Embryonic facial prominence (tissue), 1 donor: Measurements from ENCODE around the gene SIAH3.
"Not testable (repeated sequence)": the region's sequence is repeated elsewhere in the genome, so short reads cannot be mapped to it uniquely, and the experiment has no call there.

Source experiments
- DNase-seq: peaks from one replicate; pipeline ENCODE4 v3.0.0-alpha.2; 2016; ENCODE audit errors: extremely low spot score

The SIAH3 gene, protein sequence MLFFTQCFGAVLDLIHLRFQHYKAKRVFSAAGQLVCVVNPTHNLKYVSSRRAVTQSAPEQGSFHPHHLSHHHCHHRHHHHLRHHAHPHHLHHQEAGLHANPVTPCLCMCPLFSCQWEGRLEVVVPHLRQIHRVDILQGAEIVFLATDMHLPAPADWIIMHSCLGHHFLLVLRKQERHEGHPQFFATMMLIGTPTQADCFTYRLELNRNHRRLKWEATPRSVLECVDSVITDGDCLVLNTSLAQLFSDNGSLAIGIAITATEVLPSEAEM

DNA sequence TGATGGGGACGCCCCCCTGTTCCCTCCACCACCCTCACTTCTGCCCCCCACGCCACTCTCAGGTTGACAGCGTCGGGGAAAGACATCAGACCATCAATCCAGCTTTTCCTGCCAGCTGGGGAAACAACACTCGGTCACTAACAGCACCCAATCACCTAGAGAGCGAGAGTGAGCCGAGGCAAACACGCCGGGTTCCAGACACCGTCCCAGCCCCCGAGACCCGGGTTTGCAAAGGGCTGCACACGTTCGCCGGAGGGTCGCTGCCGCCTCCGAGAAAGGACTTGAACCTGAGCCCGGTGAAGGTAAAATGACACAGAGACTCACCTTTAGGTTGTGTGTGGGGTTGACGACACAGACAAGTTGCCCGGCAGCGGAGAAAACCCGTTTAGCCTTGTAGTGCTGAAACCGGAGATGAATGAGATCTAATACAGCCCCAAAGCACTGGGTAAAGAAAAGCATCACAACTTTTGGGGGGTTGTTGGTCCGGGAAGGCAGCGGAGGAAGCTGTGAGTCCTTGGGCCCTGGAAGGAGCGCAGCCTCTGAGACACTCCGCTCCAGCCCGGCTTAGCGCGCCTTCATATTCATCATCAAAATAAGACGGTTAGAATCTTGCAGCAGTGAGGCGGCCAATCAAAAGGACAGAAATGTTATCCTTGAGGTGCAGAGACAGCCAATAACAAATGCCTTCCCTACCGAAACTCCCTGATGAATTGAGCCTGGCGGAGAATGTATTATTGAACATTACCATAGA, at the start of gene SIAH3:
Gene SIAH3, minus strand, starts transcription at position 583 of the 751 bp plus-strand sequence. Its CDS starts 124 bp downstream, at position 459.
- DNase-seq, result no peak

DNA sequence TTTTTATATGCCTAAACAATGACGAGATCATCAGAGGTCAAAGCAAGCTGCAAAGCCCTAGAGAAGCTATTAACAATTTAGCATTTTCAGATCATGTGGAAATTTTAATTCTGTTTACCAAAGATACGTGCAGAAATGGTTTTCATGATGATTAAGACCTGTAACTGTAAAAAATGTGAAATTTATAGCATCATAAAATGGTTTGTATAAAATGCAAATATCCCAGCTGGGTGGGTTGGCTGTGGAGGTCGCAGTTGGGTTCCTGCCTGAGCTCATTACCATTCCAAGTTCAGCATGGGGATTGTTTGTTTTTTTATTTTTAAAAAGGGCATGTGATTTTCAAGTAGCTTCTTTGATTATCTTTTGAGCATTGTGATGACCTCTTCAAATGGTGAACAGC, 47.9 kb upstream of the SIAH3 start:
- DNase-seq, result no peak

GRCh38 chr13:45897562-45897961, 46.0 kb upstream of the SIAH3 start:
- DNase-seq, result no peak

DNA sequence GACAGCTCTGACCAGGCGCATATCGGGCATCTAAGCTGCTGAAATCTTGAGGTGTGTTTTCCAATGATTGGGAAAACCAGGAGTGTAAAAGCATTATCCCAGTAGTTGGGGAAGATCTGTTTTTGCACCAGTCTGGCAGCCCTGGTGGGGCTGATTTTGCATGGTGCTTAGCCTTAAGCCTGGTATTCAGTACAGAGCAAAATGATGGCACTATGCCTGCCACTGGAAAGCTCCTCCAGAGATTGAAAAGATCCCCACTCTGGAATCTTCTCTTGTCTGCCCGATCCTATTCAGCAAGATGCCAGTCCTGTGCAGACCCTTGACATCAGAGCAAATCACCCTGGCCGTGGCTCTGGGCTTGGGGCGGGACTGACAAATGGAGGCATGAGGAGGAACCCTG, 44.7 kb upstream of the SIAH3 start:
- DNase-seq, result no peak

DNA sequence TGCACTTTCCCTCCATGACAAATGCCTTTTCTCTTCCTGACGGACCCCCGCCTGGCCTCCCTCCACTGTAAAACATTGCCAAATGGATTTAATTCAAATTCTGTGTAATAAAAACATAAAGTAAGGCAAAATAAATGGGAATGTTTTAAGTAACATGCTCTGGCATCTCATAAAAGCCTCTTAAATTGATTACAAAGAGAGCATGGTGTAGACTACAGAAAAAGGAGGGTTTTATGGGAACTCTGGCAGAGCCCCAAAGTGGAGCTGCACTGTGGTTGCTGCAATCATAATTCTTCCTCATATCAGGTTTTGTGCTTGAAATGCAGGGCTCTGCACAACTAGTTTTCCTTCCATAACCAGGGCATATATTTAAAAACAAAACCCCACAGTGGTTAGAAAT, 44.3 kb upstream of the SIAH3 start:
- DNase-seq, result peak; percentile 50

- no peak for DNase-seq
These were observed 41.0 kb upstream of the SIAH3 start for GRCh38 chr13:45892513-45892912.

- no peak for DNase-seq
These were observed 38.2 kb upstream of the SIAH3 start for GRCh38 chr13:45889590-45890243.

DNA sequence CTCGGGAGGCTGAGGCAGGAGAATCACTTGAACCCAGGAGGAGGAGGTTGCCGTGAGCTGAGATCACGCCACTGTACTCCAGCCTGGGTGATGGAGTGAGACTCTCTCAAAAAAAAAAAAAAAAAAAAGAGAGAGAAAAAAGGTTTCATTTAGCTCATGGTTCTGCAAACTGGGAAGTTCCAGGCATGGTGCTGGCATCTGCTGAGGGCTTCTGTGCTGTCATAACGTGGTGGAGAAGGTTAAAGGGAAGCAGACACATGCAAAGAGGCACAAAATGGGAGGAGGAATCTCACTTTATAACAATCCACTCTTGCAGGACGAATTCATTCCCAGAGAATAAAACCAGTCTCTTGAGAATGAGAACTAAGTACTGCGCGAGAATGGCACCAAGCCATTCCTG, 34.9 kb upstream of the SIAH3 start:
- DNase-seq, result no peak

DNA sequence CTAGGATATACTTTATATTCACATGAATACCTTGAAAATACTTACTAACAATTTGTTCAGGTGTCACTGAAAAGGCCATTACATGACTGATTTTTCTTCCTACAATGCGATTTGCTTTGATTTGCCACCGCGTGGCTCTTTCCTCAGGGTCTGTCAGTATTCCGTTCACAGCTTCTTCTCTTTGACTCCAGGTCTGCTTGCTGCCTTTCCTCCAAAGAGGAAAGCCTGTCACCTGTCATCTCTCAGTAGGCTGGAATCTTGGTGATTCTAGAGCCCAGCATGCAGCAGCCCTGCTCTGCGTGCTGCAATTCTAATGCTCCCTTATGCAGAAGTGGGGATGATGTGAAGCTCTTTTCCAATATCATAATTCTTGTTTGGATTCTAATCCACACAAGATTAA, 33.6 kb upstream of the SIAH3 start:
- DNase-seq, result no peak

- no peak for DNase-seq
These were observed 31.1 kb upstream of the SIAH3 start for GRCh38 chr13:45882626-45883025.

DNA sequence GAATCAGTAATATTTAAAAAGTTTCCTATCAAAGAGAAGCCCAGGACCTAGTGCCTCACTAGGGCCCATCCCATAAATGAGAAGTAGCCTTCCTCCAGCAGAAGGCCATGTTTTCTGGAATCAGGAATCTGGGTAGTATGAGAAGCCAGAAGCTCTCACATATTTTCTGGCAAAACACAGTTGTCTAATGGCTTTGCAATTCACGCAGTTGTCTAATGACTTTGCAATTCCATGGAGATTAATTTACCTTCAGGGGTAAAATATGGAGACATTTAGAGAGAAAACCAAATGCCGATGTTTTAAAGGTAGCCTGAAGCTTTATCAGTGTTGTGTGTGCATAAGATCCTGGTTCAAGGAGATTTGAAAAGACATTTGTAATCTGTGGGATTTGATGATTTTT, 29.8 kb upstream of the SIAH3 start:
- no peak for DNase-seq

DNA sequence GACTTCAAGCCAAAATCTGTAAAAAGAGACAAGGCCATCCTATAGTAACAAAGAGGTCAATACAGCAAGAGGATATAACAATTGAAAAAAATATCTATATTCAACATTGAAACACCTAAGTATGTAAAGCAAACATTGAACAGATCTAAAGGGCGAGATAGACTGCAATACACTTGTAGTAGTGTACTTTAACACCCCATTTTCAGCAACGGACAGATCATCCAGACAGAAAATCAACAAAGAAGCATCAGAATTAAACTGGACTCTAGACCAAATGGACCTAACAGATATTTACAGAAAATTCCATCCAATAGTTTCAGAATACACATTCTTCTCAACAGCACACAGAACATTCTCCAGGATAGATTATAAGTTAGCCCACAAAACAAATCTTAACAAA, 28.7 kb upstream of the SIAH3 start:
- no peak for DNase-seq

DNA sequence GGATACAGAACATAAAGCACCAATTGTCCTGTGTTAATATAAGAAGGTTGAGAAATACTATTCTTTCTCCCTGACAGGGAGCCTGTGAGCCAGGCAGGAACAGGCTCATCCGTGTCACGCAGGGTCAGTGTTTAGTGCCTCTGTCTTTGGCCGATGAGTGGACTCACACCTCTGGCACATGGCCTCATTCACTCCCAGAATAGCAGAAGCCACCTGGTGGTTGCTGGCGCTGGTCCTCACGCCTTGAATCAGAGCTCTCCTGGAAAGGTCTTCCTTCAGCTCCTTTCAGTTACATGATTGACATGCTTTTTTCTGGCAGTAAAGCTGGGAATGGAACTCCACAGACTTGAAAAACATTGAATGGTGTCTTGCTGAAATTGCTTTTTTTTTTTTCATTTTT, 28.1 kb upstream of the SIAH3 start:
- DNase-seq, result no peak

GRCh38 chr13:45878966-45879365, 27.4 kb upstream of the SIAH3 start:
- no peak for DNase-seq

- DNase-seq, result no peak
These were observed 25.2 kb upstream of the SIAH3 start for GRCh38 chr13:45876781-45877180.

- DNase-seq, result no peak
These were observed 24.4 kb upstream of the SIAH3 start for GRCh38 chr13:45875951-45876350.

- no peak for DNase-seq
These were observed 22.2 kb upstream of the SIAH3 start for GRCh38 chr13:45873491-45874325.

- no peak for DNase-seq
These were observed 21.0 kb upstream of the SIAH3 start for GRCh38 chr13:45872566-45872965.

DNA sequence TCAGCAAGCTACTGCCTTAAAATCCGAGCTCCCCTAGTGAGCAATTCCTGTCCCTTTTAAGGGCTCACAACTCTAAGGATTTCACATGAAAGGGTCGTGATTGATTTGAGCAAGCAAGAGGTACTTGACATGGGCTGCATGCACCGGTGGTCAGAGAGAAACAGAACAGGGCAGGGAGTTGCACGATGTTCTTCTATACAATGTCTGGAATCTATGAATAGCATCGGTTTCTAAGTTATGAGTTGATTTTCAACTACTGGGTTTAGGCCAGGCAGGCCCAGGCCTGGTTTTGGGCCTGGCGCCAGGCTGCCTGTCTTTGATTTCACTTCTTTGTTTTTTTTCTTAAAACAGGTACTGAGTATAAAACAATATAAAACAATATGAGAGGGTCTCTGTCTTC, 19.6 kb upstream of the SIAH3 start:
- not testable (repeated sequence) for DNase-seq

GRCh38 chr13:45870232-45870631, 18.7 kb upstream of the SIAH3 start:
- DNase-seq, result no peak

GRCh38 chr13:45865414-45865813, 13.9 kb upstream of the SIAH3 start:
- no peak for DNase-seq
